HuH-7.5 (cell line): ENCODE data around the gene UGT2B28.
"Not testable (repeated sequence)": the region's sequence is repeated elsewhere in the genome, so short reads cannot be mapped to it uniquely, and the experiment has no call there.

Source experiments
- DNase-seq: peaks from one replicate; pipeline ENCODE4 v3.0.0; 2011; ENCODE audit warnings: low spot score

The UGT2B28 gene

DNA sequence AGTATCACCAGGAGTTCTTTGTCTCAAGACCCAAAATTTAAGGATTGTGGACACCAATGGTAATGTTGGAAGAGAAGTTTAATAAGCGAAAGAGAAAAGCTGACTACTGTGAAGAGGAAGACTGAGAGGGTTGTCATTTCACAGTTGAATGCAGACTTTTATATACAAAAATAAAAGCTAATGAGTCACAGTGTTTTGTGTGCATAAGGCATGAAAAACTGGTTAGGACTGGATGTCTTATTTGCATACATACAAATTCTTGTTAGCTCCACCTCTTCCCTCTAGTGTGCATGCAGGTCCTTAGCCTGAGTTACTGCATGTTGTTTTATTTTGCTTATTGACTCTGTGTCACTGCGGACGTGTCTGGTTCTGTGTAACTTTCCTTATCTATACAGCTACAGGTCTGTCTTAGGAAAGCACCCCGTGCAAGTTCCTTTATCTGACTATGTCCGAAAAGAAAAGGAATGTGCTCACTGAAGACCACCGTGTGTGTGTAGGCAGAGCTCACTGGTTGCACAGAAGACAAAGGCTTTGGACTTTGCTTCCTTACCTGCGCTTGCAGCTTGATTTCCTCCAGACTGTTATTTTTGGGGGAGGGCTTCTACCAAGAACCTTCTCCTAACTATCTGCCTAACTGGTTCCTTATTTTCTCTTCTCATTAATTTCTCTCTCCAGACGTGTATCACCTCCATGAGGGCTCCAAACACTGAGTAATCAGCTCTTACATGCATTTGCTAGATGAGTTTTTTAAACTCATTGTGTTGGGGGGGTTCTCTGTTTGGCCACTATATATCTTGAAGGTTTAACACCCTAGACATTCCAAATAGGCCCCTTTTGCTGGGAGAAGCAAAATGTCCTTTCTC is 63.5 kb downstream of the UGT2B28 start:
- not testable (repeated sequence) for DNase-seq
